Activated T-cell treated with anti-CD3 and anti-CD28 coated beads, Interleukin-2, amount 50 U/mL, for 48 hours (primary cell): ENCODE results near the gene BICD1.

Experiments used
- DNase-seq, 2 experiments: peaks; one replicate each; pipeline ENCODE4 v3.0.0-alpha.2; 2020

Gene BICD1

GRCh38 chr12:32285489-32285888 lies 178.8 kb downstream of the BICD1 start:
- no peak for DNase-seq

GRCh38 chr12:32290411-32290810 lies 183.8 kb downstream of the BICD1 start:
- DNase-seq, result no peak

- DNase-seq, result no peak
Measured at GRCh38 chr12:32292151-32292550, 185.5 kb downstream of the BICD1 start.

- DNase-seq, result no peak
Measured at GRCh38 chr12:32293808-32294419, 187.3 kb downstream of the BICD1 start.

- no peak for DNase-seq
Measured at GRCh38 chr12:32296567-32296966, 189.9 kb downstream of the BICD1 start.

- DNase-seq, result no peak
Measured at GRCh38 chr12:32298917-32299316, 192.3 kb downstream of the BICD1 start.

- no peak for DNase-seq
Measured at GRCh38 chr12:32301216-32301615, 194.6 kb downstream of the BICD1 start.

GRCh38 chr12:32302218-32303173 lies 195.8 kb downstream of the BICD1 start:
- DNase-seq, result peak in 1 of 2 experiments; percentile 32

GRCh38 chr12:32303174-32303549 lies 196.5 kb downstream of the BICD1 start:
- no peak for DNase-seq

GRCh38 chr12:32305163-32305562 lies 198.5 kb downstream of the BICD1 start:
- DNase-seq, result no peak

GRCh38 chr12:32307326-32307725 lies 200.7 kb downstream of the BICD1 start:
- no peak for DNase-seq

GRCh38 chr12:32309811-32310736 lies 203.4 kb downstream of the BICD1 start:
- no peak for DNase-seq

- DNase-seq, result no peak
Measured at GRCh38 chr12:32312049-32312670, 205.5 kb downstream of the BICD1 start.

- no peak for DNase-seq
Measured at GRCh38 chr12:32322354-32322753, 215.7 kb downstream of the BICD1 start.

GRCh38 chr12:32331133-32331532 lies 224.5 kb downstream of the BICD1 start:
- DNase-seq, result no peak

- DNase-seq, result no peak
Measured at GRCh38 chr12:32332446-32332845, 225.8 kb downstream of the BICD1 start.

GRCh38 chr12:32334371-32334777 lies 227.7 kb downstream of the BICD1 start:
- no peak for DNase-seq

GRCh38 chr12:32336261-32336660 lies 229.6 kb downstream of the BICD1 start:
- DNase-seq, result no peak

- no peak for DNase-seq
Measured at GRCh38 chr12:32343496-32343895, 236.8 kb downstream of the BICD1 start.

GRCh38 chr12:32344047-32344446 lies 237.4 kb downstream of the BICD1 start:
- DNase-seq, result no peak

GRCh38 chr12:32353540-32353939 lies 246.9 kb downstream of the BICD1 start:
- DNase-seq, result no peak

GRCh38 chr12:32357601-32358249 lies 251.1 kb downstream of the BICD1 start:
- no peak for DNase-seq
